Measurements from ENCODE around the gene JUP.

JUP gene

DNA sequence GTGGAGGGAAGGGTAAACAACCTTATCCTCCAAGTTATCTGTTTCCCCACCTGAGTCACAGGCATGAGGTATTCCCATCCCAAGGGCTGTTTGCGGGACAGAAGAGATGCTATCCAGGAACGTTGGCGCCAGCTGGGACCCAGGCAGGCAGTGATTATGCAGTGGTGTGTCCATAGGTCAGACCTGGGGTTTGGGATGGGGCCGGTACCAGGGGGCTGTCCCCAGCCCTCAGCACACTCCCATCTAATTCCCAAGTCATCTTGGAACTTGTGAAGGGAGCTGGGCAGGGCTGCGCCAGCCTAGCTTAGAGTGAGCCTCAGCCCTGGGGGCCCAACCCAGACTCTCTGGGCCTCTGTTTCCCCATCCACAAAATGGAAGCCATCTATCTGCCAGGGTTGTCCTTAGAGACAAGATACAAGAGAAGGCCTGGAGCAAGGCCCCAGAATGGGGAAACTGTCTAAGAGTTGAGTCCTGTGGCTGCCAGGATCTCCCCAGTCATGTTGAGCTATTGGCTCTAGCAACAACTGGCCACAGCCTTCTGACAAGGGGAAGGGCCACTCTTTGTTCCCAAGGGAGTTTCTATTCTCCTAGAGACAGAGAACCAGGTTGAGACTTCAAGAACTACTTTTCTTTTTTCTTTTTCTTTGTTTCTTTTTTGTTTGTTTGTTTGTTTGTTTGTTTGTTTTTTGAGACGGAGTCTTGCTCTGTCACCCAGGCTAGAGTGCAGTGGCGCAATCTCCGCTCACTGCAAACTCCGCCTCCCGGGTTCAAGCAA is 9.8 kb upstream of the JUP start:
- Mint-ChIP-seq H3K9me3 (no peaks in the 10 kb centered on the region), H3K36me3 (ENCODE audit: low read depth) (no peaks in the 10 kb centered on the region), H3K27me3 (no peaks in the 10 kb centered on the region), H3K4me1 (peaks cover 2% of the 10 kb centered on the region), H3K27ac (no peak overlapping the region), H3K4me3 (no peak overlapping the region)
- no peak for ATAC-seq
- no peak for DNase-seq

DNA sequence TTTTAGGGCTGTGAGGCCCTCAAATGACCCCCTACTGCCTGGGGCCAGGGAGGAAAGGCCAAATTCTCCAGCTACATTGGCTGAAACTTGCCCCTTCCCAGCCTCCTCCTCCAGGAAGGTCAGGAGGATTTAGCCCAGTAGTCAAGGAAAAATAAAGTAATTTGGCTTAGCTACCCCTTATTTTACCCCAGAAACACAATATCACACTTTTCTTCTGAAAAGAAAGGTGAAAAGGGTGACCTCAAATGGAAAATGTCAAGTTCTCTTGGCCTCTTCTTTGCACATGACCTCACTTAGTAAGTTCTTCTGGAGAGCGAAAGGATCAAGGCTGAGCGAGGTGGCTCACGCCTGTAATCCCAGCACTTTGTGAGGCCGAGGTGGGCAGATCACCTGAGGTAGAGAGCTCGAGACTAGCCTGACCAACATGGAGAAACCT is 8.0 kb upstream of the JUP start:
- H3K4me1 Mint-ChIP-seq = no peaks in the 10 kb centered on the region
- ATAC-seq = no peak
- no peaks in the 10 kb centered on the region for H3K9me3 Mint-ChIP-seq
- H3K4me3 Mint-ChIP-seq = no peak overlapping the region
- H3K27ac Mint-ChIP-seq = no peak overlapping the region
- DNase-seq = no peak
- H3K27me3 Mint-ChIP-seq = peaks cover 2% of the 10 kb centered on the region
- no peaks in the 10 kb centered on the region for H3K36me3 Mint-ChIP-seq (ENCODE audit: low read depth)

DNA sequence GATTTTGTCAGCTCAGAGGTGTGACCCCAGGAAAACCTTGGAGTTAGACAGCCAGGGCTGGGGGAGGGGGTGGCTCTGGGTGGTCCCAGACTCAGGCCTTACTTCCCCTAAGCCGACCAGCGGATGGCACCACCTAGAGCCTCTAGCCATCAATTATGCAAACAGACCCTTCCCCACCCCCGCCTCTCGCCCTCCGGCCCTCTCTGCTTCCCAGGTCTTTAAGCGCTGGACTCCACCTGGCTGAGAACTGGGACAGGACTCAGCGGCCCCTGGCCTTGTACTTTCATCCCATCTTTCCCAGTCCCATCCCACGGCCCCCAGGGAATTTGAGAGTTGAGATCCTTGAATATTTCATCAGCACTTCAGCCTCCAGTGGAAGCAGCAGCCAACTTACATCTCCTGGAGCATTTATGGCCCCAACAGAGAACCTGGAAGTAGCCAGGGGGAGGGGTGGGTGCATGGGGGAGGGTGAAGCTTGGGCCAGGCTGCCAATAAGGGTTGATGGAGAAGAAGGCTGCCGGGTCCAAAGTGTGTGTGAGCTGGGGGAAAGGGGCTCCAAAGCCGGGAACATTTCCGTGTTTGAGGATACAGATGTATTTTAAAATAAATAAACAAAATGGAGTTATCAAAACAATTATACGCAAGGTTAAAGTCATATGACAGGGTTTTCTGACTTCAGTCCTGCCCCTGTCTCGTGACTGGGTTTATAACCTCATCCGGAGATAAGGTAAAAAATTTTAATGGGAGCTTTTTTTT is 7.5 kb upstream of the JUP start:
- DNase-seq (no peak), ATAC-seq (no peak)
- no peaks in the 10 kb centered on the region for H3K9me3 Mint-ChIP-seq
- H3K27me3 Mint-ChIP-seq = peaks cover 2% of the 10 kb centered on the region
- H3K4me3 Mint-ChIP-seq = no peak overlapping the region
- H3K27ac Mint-ChIP-seq = no peak overlapping the region
- peaks cover 1% of the 10 kb centered on the region for H3K4me1 Mint-ChIP-seq
- no peaks in the 10 kb centered on the region for H3K36me3 Mint-ChIP-seq (ENCODE audit: low read depth)

DNA sequence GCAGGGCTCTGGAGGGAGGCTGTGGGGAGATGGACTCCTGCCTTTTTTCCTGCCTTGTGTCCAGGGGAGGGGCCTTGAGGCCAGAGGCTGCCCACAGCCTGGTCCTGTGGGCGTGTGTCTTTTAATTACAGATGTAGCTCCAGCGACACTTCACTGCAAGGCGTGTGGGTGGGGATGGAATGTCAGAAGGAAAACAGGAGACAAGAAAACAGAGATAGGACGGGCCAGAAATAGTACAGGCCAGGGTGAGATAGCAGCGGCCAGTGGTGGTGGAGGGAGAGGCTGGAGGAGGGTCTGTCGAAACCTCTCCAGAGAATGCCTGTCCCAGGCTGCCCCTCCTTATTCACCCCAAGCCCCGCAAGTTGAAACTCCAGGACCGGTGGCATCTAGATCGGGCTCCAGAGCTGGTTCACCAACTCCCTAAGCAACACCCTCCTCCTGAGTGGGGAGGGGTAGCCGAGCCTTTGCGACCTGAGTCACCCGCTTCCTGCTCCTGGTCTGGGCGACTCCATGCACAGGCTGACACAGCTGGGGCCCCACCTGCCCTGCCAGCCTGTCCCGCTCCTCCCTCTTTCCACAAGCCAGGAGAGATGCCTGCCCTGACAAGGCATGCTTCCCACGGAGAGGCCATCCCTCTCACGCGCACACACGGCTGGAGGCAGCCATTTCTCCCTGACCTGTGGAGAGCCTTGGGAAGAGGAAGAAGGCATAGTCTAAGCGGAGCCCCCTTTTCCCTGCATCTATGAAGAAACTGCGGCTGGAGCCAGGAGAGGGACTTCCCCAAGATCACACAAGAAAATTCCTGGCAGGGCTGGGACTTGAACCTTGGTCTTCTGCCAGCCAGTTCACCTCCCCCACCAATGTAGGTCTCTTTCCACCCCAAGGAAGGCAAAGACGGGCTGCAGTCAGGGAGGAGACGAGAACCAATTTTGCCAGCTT is 6.6 kb upstream of the JUP start:
- H3K4me1 Mint-ChIP-seq = peaks cover 4% of the 10 kb centered on the region
- H3K9me3 Mint-ChIP-seq = no peaks in the 10 kb centered on the region
- H3K4me3 Mint-ChIP-seq = no peak overlapping the region
- no peak overlapping the region for H3K27ac Mint-ChIP-seq
- DNase-seq = no peak
- peak; percentile 57 for ATAC-seq
- peaks cover 4% of the 10 kb centered on the region for H3K27me3 Mint-ChIP-seq
- no peaks in the 10 kb centered on the region for H3K36me3 Mint-ChIP-seq (ENCODE audit: low read depth)

DNA sequence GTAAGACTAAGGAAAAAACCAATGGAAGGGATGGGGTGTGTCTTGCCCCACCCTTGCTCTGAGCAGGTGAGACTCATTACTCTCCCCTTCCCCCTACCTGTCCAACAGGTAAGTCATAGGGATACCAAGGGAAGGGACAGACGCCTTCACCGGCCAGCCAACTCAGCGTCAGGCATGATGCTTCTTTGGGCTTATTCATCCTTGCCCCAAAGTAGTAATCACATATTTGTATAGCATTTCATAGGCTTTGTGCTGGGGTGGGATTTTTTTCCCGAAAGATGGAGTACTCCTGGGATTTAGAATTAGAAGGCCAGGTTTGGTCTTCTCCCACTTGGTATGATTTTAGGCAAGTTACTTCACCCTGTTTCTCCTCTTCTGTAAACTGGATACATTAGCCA is 509 bp upstream of the JUP start:
- Mint-ChIP-seq H3K9me3 (no peaks in the 10 kb centered on the region), H3K27me3 (peaks cover 15% of the 10 kb centered on the region), H3K27ac (no peak overlapping the region), H3K4me1 (peaks cover 27% of the 10 kb centered on the region), H3K36me3 (ENCODE audit: low read depth) (no peaks in the 10 kb centered on the region), H3K4me3 (peak overlapping the region; percentile 45)
- DNase-seq (no peak), ATAC-seq (no peak)

DNA sequence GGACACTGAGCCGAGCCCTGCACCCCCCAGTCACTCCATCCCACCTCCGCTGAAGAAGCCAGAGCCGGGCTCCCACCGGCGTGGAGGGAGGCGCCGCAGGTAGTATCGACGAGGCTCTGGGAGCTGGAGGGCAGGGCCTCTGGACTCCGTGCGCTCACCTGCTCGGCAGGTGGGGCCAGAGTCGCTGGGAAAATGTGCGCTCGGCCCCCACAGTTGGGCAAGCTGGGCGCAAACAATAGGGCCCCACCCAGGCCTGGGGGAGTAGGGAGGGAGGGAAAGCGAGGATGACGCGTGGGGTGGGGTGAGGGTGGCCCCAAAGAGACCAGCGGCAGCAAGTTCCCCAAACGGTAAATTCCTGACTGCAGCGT is 668 bp downstream of the JUP start:
- no peak overlapping the region for H3K27ac Mint-ChIP-seq
- no peaks in the 10 kb centered on the region for H3K36me3 Mint-ChIP-seq (ENCODE audit: low read depth)
- DNase-seq = no peak
- peak overlapping the region; percentile 42 for H3K4me3 Mint-ChIP-seq
- no peak for ATAC-seq
- peaks cover 27% of the 10 kb centered on the region for H3K4me1 Mint-ChIP-seq
- peaks cover 15% of the 10 kb centered on the region for H3K27me3 Mint-ChIP-seq
- H3K9me3 Mint-ChIP-seq = no peaks in the 10 kb centered on the region

DNA sequence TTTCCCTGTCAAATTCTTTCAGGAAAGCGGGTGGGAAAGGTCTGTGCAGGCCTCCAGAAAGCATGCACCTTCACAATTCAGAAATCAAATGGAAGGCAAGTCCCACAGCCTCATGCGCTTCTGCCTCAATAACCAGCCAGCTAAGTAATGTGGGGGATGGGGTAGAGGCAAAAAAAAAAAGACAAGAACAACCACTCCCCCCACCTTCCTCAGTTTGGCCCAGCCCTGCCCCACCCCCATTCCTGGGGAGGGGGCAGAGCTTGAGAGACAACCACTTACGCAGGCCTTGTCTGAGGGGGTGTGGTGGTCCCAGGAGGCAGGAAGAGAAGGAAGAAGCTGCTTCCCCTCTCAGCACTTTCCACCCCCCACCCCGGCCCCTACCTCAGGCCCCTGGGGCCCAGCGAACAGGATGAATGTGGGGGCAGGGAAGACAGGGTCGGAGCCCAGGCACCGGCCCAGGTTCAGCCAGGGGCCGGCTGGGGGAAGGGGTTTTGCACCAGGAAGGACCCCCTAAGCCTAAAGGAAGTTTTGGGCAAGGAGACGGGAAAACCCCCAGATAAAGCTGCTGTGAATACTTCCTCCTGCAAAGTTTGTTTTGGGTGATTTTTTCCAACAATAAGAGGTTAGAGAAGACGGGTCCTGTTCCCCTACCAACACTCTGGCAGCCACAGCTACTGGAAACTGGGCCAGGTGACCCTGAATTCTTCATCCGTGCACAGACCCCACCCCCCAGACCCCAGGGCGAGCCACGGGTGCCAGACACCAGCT is 1.2 kb downstream of the JUP start:
- H3K4me1 Mint-ChIP-seq = peaks cover 27% of the 10 kb centered on the region
- peaks cover 15% of the 10 kb centered on the region for H3K27me3 Mint-ChIP-seq
- H3K4me3 Mint-ChIP-seq = peak overlapping the region; percentile 42
- ATAC-seq = no peak
- no peaks in the 10 kb centered on the region for H3K36me3 Mint-ChIP-seq (ENCODE audit: low read depth)
- H3K27ac Mint-ChIP-seq = no peak overlapping the region
- DNase-seq = no peak
- no peaks in the 10 kb centered on the region for H3K9me3 Mint-ChIP-seq

DNA sequence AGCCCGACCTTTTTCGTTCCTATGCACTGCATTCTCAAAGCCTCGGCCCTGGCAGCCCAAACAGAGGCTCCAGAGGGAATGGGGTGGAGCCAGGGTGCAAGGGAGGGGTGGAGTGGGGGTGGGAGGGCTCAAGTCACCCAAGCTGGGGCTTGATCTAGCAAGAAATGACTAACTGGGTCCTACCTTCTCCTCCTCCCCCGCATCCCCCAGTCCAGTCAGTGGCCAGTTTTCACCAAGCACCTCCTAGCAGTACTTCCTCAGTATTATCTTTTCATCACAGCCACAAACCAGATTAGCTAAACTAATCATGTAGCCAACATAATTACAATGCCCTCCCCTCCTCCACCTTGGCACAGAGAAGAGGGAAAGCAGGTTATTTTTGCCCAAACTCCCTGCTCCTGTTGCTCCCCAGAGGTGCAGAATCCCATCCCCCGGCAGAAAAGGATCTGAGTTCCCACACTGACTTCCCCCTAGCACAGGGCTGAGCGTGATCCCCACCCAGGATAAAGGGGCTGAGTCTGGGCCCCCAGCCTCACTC is 2.2 kb downstream of the JUP start:
- peaks cover 27% of the 10 kb centered on the region for H3K4me1 Mint-ChIP-seq
- peaks cover 15% of the 10 kb centered on the region for H3K27me3 Mint-ChIP-seq
- DNase-seq (no peak), ATAC-seq (no peak)
- H3K27ac Mint-ChIP-seq = no peak overlapping the region
- no peak overlapping the region for H3K4me3 Mint-ChIP-seq
- no peaks in the 10 kb centered on the region for H3K36me3 Mint-ChIP-seq (ENCODE audit: low read depth)
- no peaks in the 10 kb centered on the region for H3K9me3 Mint-ChIP-seq

DNA sequence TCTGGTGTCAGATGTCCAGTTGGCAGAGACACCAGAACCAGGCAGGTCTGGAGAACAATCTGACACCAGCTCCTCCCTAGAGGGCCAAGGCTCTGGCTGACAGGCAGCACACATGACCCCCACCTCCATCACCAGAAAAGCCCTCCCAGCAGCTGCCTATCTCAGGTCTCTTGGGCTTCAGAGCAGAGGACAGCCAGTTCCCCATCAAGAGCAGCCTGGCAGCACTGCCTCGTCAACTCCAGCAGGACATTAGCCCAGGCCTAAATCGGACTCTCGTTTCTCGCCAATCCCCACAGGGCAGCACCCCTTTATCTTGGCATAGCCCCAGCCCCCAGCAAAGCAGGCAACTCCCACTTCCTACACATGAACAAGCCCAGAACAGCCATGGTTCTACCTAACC is 4.4 kb downstream of the JUP start:
- DNase-seq (no peak), ATAC-seq (no peak)
- Mint-ChIP-seq H3K4me3 (no peak overlapping the region), H3K27ac (no peak overlapping the region), H3K9me3 (no peaks in the 10 kb centered on the region), H3K4me1 (peaks cover 17% of the 10 kb centered on the region), H3K27me3 (peaks cover 9% of the 10 kb centered on the region), H3K36me3 (ENCODE audit: low read depth) (no peaks in the 10 kb centered on the region)

DNA sequence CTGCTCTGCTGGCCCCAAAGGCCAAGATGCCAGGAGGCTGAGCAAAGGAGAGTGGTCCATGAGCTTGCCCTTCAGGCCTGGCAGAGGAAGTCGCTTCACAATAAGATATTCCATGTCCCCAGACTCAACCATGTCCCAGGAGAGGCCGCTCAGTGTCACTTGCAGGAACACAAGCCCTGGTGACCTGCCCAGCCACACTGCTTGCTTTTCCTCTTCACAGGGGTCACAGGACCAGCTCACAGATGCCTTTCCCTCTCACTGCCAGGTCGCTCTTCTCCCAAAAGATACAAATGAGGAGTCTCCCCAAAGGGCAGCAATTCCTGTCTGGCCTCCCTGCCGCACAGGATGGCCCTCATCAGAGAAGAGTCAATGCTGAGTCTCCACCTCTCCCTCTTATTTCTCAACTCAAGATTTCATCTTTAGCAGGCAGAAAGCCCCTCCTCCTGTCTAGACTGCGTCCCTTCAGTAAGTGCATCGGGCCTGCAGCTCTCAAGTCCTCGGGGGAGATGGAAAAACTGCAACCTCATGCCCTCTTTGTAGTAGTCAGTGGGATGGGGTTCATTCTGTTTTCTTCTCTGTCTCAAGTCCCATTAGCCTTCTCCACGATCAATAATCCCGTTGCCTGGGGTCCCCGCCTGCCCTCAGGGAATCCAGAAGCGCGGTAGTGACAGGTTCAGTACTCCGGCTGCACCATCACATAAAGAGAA is 5.0 kb downstream of the JUP start:
- peaks cover 9% of the 10 kb centered on the region for H3K27me3 Mint-ChIP-seq
- ATAC-seq = no peak

DNA sequence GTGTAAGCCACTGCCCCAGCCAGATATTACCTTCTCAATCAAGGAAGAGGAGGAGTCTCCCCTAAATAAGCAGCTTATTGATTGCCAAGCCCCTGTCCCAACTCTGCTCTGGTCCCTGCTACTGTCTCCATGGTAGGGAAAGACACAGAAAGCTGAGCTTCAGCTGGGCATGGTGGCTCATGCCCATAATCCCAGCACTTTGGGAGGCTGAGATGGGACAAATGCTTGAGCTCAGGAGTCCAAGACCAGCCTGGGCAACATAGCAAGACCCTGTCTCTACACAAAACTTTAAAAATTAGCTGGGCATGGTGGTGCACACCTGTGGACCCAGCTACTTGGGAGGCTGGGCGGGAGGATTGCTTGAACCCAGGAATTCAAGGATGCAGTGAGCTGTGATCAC is 6.6 kb downstream of the JUP start:
- Mint-ChIP-seq H3K27ac (no peak overlapping the region), H3K36me3 (ENCODE audit: low read depth) (no peaks in the 10 kb centered on the region), H3K9me3 (no peaks in the 10 kb centered on the region), H3K27me3 (peaks cover 8% of the 10 kb centered on the region), H3K4me3 (no peak overlapping the region), H3K4me1 (peaks cover 10% of the 10 kb centered on the region)
- ATAC-seq (no peak), DNase-seq (no peak)

More for the DNA sequence above, 5.0 kb downstream of the JUP start:
- Mint-ChIP-seq H3K4me3 (no peak overlapping the region), H3K4me1 (peaks cover 14% of the 10 kb centered on the region), H3K36me3 (ENCODE audit: low read depth) (no peaks in the 10 kb centered on the region), H3K27ac (no peak overlapping the region), H3K9me3 (no peaks in the 10 kb centered on the region)
- DNase-seq = no peak

DNA sequence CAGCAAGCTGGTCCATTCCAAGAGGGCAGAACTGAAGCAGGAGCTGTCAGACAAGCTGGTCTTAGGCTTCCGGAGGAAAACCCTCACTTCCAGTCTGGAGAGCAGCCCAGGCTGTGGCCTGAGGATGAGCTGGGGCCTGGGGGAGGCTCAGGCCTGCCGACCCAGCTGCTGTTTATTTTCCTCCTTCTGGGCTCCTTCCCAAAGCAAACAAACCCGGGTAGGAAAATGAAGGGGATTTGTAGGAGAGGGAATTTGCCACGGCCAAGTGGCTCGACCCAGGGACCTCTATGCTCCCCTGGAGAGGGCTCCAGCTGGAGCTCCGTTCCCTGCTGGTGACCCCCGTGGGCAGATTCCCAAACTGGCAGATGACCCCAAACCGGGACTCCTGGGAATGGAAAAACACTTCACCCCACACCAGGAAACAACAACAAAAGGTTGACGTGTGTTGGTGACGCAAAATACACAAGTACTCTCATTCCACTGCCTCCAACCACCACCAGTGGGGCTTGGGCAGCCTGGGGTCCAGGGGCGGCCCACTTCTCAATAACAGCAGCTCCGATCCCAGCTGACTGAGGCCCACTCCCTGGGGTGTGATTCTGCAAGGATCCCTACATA is 8.8 kb downstream of the JUP start:
- Mint-ChIP-seq H3K27ac (no peak overlapping the region), H3K4me1 (no peaks in the 10 kb centered on the region), H3K36me3 (ENCODE audit: low read depth) (no peaks in the 10 kb centered on the region), H3K9me3 (no peaks in the 10 kb centered on the region), H3K4me3 (no peak overlapping the region), H3K27me3 (peaks cover 1% of the 10 kb centered on the region)
- DNase-seq = no peak
- no peak for ATAC-seq

DNA sequence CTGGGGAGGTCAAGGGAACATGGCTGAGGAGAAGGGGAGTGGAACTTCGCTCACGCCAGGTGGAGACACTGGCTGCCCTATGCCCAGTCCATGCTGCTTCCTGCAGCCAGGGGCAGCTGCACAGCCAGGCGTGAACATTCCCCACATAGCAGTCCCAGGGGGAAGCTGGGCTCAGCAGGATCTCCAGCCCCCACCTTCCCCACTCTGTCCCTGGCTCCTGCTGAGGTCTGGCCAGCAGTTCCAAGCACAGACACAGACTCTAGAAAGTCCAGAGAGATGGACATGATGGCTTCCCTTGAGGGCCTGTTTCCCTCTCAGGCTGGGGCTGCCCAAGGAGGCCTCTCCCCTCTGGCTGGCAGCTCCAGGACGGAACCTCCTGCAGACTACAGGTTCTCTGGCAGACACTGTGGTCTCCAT is 9.3 kb downstream of the JUP start:
- Mint-ChIP-seq H3K36me3 (ENCODE audit: low read depth) (no peaks in the 10 kb centered on the region), H3K4me3 (no peak overlapping the region), H3K9me3 (no peaks in the 10 kb centered on the region), H3K27ac (no peak overlapping the region), H3K4me1 (no peaks in the 10 kb centered on the region), H3K27me3 (peaks cover 1% of the 10 kb centered on the region)
- DNase-seq (no peak), ATAC-seq (no peak)

All from activated naive CD8-positive, alpha-beta T cell treated with anti-CD3 and anti-CD28 coated beads, Interleukin-2, amount 50 U/mL, for 24 hours (primary cell).